ENCODE measurements around the gene GGNBP2.
"Not testable (repeated sequence)": the region's sequence is repeated elsewhere in the genome, so short reads cannot be mapped to it uniquely, and the experiment has no call there.

The GGNBP2 gene

DNA sequence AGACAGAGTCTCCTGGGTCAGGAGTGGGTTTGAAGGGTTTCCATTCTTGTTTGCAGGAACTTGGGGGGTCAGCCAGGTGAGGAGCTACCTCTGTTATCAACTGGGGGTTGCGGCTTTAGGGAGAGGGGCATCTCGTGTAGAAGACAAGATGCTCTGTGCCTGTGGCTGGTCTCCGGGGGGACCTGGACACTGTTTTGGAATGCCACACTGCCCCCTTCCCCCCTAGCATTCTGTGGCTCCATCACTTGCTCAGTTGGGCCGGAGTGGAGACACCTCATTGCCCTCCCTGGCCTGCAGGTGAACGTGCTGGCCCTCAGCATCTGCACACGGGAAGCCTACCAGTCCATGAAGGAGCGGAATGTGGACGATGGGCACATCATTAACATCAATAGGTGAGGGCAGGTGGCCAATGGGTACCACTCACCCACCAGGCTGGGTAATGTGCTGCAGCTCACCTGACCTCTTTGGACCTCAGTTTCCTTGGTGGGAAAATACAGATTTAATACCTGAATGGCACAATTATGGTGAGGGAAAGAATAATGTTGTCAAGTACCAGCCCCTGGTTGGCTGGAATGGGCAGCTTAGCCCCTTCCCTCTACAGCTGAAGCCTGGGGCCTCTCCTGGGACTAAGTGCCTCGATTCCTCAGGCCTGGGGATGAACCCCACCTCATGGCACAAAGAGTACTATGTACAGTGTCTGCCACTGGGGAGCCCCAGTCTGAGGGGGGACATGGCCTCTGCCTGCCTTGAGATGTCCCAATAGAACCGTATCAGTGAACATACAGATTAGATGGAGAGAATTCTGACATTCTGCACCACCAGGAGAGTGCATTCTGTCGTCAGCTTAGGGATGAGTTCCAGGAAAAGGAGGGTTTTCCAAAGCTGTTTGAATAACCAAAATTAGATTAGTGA is 53.4 kb downstream of the GGNBP2 start:
- TF ChIP-seq POLR2A (IDR thresholded peaks at IDR 0.05; ENCODE audit: low read length), result no peak
- no peak for TF ChIP-seq GATA1 (IDR thresholded peaks at IDR 0.05; ENCODE audit: low read depth, low read length)

DNA sequence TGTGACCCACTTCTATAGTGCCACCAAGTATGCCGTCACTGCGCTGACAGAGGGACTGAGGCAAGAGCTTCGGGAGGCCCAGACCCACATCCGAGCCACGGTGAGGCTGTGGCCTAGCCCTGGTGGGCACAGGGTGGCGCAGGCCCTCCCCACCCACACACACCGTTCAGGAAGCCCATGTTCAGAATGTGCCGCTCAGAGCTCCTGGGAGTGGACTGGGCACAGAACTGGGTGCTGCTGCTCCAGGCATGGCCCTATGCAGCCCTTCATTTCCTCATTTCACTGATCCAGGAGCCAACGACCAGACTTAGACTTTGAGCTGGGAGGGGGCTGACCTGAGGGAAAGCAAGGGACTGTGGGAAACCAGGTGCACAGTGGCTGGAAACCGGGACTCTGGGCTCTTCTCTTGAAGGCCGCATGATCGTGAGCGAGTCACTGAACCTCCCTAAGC is 54.3 kb downstream of the GGNBP2 start:
- DNase-seq, result no peak

More for the DNA sequence above, 53.4 kb downstream of the GGNBP2 start:
- no peak for DNase-seq

DNA sequence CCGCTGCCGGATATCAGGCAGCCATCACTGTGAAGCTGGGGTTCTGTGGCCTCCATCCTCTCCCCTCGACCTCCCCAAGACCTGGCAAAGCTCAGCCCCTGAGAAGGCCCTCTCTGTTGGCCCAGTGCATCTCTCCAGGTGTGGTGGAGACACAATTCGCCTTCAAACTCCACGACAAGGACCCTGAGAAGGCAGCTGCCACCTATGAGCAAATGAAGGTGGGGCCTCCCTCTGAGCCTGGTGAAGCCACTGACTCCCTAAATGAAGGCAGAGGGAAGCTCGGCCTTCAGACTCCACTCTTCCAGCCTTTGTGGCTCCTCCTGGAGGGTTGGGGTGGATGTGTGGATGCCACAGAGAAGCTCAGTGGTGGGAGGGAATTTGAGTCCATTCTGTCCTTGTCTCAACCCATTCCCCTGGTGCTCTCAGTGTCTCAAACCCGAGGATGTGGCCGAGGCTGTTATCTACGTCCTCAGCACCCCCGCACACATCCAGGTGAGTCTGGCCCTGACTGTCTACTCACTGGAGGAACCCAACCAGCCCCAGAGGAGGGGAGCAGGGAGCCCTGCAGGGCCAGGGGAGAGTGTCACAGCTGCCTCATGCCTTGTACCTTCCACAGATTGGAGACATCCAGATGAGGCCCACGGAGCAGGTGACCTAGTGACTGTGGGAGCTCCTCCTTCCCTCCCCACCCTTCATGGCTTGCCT is 55.0 kb downstream of the GGNBP2 start:
- peak in 1 of 2 experiments; percentile 37 for DNase-seq
- no peak for TF ChIP-seq GATA1 (IDR thresholded peaks at IDR 0.05; ENCODE audit: low read depth, low read length)
- no peak for TF ChIP-seq POLR2A (IDR thresholded peaks at IDR 0.05; ENCODE audit: low read length)

More for the DNA sequence above, 54.3 kb downstream of the GGNBP2 start:
- TF ChIP-seq POLR2A (IDR thresholded peaks at IDR 0.05; ENCODE audit: low read length) (no peak), GATA1 (IDR thresholded peaks at IDR 0.05; ENCODE audit: low read depth, low read length) (no peak)

DNA sequence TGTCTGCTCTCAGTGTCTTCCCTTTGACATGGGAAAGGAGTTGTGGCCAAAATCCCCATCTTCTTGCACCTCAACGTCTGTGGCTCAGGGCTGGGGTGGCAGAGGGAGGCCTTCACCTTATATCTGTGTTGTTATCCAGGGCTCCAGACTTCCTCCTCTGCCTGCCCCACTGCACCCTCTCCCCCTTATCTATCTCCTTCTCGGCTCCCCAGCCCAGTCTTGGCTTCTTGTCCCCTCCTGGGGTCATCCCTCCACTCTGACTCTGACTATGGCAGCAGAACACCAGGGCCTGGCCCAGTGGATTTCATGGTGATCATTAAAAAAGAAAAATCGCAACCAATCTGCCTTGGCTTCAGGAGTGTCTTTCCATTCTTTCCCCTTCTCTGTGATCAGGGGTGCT is 55.7 kb downstream of the GGNBP2 start:
- TF ChIP-seq POLR2A (IDR thresholded peaks at IDR 0.05; ENCODE audit: low read length) (no peak), GATA1 (IDR thresholded peaks at IDR 0.05; ENCODE audit: low read depth, low read length) (no peak)
- peak; percentile 80 to 88 for DNase-seq

DNA sequence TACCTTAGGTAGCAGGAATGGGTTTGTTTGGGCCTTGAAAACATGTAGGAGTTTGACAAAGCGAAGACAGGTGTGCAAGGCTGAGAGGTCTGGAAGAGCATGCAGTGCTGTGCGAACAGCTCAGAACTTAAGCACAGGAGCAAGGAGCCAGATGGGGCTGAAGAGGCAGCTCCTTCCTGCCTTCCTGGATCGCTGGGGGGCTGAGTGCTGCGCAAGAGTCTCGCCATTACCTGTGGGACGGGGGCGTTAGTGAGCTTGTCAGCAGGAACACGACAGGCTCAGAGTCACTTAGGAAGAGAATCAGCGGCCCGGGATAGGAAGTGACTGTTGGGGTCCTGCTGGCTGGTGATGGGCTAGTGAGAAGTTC is 56.2 kb downstream of the GGNBP2 start:
- DNase-seq, result peak; percentile 64 to 76
- TF ChIP-seq POLR2A (IDR thresholded peaks at IDR 0.05; ENCODE audit: low read length) (no peak), GATA1 (IDR thresholded peaks at IDR 0.05; ENCODE audit: low read depth, low read length) (no peak)

DNA sequence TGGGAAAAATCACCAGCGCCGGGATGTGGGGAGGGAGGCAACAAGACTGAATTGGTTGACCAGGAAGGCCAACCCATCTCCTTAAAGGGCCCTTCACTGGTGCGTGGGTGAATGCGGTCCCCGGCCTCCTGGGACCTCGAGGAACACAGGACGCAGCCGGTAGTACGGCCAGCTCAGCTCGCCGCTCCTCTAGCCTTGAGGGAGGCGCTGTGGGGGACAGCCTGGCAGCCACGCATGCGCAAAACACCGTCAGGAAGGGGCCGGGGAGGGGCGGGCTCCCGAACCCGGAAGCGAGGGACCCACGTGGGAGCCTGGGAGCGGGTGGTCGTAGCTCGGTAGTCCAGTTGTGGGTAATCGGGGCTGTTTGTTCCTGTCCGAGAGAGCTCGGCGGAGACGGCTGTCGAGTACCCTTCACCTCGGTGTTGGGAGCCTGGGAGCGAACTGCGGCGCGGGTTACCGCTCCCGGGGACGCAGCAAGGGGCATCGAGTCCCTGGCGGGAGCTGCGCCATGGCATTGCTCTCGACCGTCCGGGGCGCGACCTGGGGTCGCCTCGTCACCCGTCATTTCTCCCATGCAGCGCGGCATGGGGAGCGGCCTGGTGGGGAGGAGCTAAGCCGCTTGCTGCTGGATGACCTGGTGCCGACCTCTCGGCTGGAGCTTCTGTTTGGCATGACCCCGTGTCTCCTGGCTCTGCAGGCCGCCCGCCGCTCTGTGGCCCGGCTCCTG is 56.7 kb downstream of the GGNBP2 start, which contains the start of gene MRM1:
TSS of gene MRM1 (plus strand) at position 281 of the 727 bp plus-strand sequence. CDS start at position 509, 228 bp downstream.
- no peak for TF ChIP-seq GATA1 (IDR thresholded peaks at IDR 0.05; ENCODE audit: low read depth, low read length)
- TF ChIP-seq POLR2A (IDR thresholded peaks at IDR 0.05; ENCODE audit: low read length), result peak; percentile 91
- DNase-seq, result peak; percentile 92 to 94

DNA sequence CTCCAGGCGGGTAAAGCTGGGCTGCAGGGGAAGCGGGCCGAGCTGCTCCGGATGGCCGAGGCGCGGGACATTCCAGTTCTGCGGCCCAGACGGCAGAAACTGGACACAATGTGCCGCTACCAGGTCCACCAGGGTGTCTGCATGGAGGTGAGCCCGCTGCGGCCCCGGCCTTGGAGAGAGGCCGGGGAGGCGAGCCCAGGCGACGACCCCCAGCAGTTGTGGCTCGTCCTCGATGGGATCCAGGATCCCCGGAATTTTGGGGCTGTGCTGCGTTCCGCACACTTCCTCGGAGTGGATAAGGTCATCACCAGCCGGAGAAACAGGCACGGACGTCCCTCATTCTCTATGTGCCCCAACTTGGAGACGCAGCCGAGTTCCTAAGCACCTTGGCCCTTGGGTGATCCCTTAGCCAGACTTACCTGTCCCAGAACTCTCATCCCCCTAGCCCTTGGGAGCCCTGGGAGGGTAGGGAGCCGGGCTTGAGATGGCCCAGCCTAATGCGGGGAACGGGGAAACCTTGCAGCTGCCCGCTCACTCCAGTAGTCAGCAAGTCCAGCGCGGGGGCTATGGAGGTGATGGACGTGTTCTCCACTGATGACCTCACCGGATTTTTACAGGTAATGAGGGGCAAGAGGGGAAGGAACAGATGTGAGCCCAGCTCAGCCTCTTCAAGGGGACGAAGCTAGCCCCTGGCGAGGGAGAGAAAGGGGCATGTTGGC is 57.5 kb downstream of the GGNBP2 start:
- TF ChIP-seq GATA1 (IDR thresholded peaks at IDR 0.05; ENCODE audit: low read depth, low read length) (no peak), POLR2A (IDR thresholded peaks at IDR 0.05; ENCODE audit: low read length) (no peak)
- peak; percentile 48 to 61 for DNase-seq

DNA sequence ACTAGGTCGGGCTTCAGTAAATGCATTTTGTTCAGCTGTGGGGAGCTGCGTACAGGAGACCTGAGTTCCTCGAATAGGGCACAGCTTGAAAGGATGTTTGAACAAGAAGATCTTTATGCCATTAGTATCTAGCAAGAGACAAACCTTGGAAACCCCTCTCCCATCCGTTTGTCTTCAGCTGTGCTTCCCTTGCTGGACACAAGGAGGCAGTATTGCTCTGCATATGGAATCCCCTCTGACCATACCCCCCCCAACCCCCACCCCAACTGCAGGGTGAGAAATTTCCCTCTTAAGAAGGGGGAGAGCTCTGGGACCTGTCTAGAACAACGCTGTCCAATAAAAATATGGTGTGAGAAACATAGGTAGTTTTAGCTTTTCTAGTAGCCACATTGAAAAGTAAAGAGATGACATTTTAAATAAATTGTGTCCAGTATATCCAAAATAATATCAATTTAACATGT is 58.2 kb downstream of the GGNBP2 start:
- peak; percentile 84 to 86 for DNase-seq
- TF ChIP-seq GATA1 (IDR thresholded peaks at IDR 0.05; ENCODE audit: low read depth, low read length) (no peak), POLR2A (IDR thresholded peaks at IDR 0.05; ENCODE audit: low read length) (no peak)

DNA sequence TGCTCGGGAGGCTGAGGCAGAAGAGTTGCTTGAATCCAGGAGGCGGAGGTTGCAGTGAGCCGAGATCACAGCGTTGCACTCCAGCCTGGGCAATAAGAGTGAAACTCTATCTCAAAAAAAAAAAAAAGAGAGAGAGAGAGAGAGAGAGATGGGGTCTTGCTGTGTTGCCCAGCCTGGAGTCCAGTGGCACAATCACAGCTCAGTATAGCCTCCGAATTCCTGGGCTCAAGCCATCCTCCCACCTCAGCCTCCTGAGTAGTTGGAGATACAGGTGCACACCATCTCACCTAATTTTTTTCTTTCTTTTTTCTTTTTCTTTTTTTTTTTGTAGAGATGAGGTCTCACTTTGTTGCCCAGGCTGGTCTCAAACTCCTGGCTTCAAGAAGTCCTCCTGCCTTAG is 60.3 kb downstream of the GGNBP2 start:
- DNase-seq, result not testable (repeated sequence)

DNA sequence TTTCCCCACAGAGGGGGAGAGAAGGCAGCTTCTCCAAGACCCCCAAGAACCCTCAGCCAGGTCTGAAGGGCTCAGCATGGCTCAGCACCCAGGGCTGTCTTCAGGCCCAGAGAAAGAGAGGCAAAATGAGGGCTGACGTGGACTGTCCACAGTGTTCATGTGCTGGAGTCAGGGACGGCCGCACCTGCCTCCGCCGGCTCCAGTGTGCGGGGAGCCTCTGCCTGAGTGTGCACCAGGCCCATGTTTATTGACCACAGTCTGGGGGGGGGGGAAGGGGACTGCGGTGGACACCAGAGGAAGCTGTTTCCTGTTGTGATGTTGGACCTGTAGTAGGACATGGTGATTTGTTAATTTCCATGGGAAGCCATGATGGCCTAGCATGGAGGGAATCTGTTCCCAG is 63.6 kb downstream of the GGNBP2 start:
- DNase-seq, result no peak
- TF ChIP-seq GATA1 (IDR thresholded peaks at IDR 0.05; ENCODE audit: low read depth, low read length), result no peak
- TF ChIP-seq POLR2A (IDR thresholded peaks at IDR 0.05; ENCODE audit: low read length), result no peak

DNA sequence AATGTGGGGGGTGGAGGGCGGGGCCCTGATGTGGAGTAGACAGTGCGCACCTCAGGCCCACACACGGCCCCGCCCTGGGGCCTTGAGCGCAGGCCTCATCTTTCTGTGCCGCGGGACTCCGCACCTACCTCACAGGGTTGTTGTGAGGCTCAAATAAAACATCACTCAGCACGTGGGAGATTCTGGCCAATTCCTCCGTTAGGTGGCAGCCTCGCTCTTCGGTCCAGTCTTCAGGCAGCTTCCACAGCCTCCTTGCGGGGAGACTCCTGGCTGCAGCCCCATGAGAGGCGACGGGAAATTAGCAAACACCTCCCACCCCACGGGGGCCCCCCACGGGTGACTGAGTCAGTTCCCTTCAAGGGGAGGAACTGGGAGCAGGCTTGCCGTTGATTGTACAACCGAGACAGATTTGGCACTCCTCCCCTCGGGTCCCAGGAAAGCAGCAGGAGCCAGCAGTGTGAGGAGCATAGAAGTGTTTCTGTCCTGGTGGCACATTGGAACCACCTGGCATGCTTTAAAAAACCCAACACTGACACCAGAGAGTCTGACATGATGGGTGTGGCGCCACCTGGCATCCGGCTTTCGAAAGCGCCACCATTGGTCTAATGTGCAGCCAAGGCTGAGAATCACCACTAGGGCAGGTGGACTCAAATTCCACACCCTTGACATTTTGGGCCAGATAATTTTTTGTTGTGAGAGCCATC is 64.2 kb downstream of the GGNBP2 start:
- DNase-seq, result peak; percentile 34 to 60
- no peak for TF ChIP-seq GATA1 (IDR thresholded peaks at IDR 0.05; ENCODE audit: low read depth, low read length)
- TF ChIP-seq POLR2A (IDR thresholded peaks at IDR 0.05; ENCODE audit: low read length), result no peak

DNA sequence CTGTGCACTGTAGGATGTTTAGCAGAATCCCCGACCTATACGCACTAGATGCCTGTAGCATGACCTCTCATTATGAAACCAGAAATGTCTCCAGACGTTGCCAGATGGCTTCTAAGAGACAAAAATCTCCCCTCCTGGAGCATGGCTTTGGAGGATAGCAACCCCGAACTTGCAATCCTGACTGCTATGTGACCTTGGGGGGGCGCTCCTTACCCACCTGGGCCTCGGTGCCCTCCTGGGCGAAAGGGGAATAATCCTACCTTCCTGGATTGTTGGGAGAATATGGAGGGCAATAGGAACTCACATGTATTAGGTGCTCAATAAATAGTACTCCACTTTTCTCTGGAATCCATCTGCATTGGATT is 64.8 kb downstream of the GGNBP2 start:
- no peak for DNase-seq
- TF ChIP-seq POLR2A (IDR thresholded peaks at IDR 0.05; ENCODE audit: low read length) (no peak), GATA1 (IDR thresholded peaks at IDR 0.05; ENCODE audit: low read depth, low read length) (no peak)

DNA sequence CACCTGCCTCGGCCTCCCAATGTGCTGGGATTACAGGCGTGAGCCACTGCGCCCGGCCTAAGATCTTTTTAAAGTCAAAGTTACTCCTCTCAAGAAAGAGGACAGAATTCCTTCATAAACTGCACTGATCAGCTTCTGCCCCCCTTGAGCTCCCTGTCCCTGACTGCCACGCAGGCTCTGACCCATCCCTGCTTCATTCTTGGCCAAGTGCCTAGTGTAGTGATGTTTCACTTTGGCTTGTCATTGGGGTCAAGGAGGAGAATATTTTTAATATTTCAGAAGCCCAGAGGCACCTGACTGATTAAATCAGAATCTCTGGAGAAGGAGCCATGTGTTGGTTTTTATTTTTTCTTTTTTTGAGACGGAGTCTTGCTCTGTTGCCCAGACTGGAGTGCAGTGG is 65.8 kb downstream of the GGNBP2 start:
- TF ChIP-seq POLR2A (IDR thresholded peaks at IDR 0.05; ENCODE audit: low read length), result no peak
- no peak for TF ChIP-seq GATA1 (IDR thresholded peaks at IDR 0.05; ENCODE audit: low read depth, low read length)
- DNase-seq, result peak; percentile 71 to 81

Data from erythroblast (primary cell).